GM21717 (cell line): ENCODE results near the gene HSPA1L.

Source experiments
- ATAC-seq: cut with Tn5 transposase; IDR thresholded peaks from one replicate; pipeline ENCODE4 v1.9.1; 2021; ENCODE audit warnings: mild to moderate bottlenecking, moderate library complexity; ENCODE audit not compliant: unreplicated experiment

The HSPA1L gene

DNA sequence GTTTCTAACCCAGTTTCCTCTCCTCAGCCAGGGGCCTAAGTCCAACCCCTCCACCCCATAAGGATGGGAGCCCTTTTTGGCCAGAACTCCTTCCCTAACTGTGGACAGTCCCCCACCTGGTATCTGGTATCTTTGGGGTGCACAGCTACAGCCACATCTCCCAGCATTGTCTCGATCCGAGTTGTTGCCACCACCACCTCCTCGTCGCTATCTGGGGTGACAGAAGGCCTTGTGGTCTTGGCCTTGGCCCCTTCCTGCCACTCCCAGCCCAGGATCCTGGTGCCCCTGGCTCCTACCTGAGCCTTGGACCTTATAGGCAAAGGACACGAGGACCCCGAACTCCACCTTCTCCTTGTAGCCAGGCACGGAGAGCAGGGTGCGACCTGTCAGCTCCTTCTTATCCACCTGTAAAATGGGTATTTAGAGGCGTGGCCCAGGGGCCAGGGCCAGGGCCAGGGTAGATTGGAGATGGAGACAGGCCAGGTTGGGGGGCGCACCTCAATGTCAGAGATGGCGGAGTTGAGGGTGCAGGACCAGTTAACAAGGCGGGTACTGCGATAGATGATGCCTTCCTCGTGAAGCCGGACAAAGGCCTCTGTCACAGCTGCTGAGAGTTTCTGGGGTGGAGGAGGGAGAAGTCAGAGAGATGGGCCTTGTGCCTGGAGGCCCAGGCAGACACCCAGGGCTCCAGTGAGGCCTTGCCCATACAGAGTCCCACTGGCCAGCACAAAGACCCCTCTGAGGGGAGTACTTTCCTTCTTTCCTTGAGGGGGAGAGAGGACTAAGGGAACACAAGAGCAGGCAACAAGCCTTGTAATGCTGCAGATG lies 30.8 kb downstream of the HSPA1L start:
- no peak for ATAC-seq

DNA sequence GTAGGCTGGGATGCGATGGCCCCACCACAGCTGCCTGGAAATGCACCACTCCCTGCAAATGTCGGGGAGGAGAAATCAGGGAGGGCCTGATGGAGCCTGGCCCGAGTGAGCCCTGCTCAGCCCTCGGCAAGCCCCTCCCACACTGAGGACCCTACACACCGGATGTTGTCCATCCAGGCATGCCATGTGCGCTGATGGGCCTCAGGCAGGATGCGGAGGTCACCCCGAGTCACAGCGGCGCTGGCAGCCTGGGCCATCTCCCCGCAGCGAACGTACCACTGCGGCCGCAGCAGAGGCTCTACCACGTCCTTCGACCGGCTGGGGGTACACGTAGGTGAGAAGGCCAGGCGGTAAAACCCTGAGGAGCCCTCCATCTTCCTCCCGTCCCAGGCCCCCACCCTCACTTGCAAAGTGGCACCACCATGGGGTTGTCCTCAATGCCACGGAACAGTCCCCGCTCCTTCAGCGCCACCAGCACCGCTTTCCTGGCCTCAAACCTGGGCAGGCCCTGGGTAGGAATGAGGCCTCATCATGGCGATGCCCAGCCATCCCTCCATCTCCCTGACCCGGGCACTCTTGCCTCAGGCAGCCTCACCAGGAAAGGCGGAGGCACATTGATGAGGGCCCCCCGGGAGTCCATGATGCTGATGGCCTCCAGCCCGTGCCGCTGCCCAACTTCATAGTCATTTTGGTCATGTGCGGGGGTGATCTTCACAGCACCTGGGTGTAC lies 32.8 kb downstream of the HSPA1L start:
- no peak for ATAC-seq

DNA sequence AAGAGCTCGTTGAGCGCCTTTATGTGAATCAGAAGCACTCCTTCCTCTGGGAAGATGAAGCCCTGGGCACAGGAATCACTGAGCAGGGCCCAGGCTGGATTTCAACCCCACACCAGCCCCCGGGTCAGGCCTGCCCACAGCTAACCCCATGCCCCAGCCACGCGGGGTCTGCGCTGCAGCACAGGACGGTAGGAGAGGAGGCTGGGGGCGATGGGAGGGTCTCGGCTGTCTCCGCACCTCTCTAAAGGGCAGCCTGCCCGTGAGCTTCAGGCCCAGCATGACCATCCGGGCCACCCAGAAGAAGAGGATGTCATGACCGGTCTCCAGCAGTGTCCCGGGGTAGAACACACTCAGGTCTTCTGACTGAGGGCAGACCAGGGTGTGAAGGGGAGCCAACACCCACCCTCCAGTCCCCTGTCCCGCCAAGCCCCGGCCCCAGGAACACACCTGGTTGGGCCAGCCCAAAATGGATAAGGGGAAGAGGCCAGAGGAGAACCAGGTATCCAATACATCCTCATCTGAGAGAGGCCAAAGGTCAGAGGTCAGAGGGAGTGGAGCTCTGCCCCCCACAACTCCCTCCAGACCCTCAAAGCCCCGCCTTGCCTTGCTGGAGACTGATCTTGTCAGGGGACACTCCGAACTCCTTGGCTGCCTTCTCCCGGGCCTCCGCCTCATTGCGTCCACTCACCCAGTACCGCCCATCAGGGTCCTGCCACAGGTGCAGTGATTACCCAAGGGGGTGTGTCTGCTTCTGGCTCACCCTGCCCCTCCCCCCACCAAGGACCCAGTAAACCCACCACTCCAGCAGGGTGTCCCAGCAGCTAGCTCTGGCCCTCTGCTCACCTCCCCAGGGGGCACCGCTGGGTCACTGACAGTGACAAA lies 33.6 kb downstream of the HSPA1L start:
- no peak for ATAC-seq

DNA sequence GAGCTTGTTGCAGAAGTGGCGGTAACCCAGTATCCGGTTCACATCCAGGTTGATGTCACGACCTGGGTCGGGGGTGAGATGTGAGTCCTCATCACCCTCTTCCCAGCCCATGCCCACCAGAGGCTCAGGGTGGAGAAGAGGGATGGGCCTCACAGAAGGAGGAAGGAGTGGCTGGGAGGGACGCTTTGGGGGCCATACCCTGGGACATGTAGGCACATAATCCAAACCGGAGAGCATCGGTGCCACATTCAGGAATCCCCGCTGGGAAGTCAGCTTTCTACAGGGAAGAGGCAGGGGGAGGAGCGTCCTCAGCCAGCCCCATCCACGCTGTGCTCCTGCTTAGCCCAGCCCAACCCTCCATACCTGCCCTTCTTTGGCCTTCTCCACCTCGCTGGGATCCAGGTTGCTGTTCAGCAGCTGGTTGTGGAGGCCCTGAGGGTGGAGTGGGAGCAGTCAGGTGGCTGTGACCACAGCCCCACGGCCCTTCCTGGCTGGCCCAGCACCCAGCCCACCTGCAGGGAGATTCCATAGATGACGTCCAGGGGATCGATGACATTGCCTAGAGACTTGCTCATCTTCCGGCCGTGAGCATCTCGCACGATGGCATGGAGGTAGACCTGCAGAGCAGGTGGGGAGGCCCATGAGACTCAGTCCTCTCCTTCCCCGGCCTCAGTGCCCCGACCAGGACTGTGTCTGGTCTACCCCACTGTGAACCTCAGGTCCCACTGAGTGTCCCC lies 34.4 kb downstream of the HSPA1L start:
- no peak for ATAC-seq

DNA sequence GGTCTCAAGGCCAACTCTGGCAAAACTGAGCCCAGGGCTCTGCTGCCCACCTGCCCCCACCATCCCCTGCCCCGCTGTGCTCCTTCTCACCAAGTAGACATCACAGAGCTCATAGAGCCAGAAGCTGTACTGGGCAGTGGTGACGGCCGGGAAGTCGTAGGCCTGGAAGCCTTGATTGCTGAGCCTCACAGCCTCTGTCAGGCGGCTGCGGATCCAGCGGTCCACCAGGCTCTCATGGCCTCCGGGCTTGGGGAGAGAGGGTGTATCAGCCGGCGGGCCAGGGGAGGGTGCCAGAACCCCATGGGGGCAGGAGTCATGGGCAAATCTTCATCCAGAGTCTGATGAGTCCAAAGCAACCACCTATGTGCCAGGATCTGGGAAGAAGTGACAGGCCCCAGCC lies 35.2 kb downstream of the HSPA1L start:
- no peak for ATAC-seq

DNA sequence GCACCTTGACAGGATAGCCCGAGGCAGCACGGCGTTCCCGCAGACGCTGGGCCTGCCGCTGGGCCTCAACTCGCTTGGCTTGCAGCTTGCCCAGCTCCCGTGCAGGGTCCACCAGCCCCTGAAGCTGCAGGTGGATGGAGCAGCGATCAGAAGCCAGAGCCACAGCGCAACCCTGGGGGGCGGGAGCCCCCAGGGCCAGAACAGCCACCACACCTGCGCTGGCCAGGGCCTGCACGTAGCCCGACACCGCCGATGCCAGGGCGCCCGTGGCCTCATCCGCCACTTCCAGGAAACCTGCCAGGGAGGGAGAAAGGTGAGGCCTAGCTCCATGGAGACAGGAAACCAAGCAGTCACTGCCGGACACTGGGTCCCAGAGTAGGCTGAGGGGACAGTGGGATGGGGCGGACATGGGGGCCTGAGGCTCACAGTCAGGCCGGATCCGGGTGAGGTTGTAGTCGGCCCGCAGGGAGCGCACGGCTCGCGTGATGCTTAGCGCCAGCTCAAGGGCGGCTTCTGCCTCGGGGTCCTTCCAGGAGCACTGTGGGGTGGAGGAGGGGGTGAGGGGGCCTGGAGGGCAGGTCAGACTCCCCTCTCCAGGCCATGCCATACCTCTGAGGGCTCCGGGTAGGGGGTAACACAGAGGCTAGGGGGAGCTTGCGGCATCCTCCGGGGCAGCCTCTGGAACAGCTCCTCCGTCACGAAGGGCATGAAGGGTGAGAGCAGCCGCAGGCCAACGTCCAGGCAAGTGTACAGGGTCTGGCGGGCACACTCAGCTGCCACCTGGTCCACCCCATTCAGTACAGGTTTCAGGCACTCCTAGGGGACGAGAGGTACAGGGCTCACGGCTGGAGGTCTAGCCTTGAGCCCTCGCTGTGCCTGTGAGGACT lies 35.8 kb downstream of the HSPA1L start:
- no peak for ATAC-seq

DNA sequence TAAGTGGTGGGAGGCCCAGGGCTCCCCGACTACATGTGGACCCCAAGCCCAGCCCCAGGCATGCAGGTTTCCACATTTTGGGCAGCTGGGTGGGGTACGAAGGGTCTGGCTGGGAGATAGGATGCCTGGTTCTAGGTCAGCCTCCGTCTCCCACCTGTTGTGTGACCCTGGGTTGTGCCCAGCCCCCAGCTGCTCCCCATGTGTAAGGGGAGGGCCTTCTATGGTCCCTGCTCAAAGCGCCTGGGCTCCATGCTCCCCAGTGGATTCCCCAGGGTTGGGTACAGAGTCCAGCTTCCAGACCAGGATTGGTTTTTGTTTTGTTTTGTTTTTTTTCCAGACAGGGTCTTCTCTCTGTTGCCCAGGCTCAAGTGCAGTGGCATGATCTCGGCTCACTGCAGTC lies 36.9 kb downstream of the HSPA1L start:
- ATAC-seq = no peak

DNA sequence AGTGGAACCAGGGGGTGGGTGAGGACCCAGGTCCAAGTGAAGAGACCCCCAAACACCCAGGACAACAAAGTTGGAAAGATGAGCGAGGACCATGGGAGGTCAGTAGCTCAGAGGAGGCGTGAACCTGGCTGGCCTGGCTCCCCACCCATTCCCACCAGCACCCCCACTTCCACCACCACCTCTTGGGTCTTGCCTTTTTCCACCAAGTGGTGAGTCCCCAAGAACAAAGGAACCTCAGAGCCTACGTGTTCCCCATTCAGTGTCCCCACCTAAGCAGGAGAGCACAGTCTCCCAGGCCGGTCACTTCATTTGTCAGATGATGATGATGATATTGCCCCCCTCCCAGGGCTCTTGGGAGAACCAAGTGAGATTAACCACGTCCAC lies 37.4 kb downstream of the HSPA1L start:
- no peak for ATAC-seq

DNA sequence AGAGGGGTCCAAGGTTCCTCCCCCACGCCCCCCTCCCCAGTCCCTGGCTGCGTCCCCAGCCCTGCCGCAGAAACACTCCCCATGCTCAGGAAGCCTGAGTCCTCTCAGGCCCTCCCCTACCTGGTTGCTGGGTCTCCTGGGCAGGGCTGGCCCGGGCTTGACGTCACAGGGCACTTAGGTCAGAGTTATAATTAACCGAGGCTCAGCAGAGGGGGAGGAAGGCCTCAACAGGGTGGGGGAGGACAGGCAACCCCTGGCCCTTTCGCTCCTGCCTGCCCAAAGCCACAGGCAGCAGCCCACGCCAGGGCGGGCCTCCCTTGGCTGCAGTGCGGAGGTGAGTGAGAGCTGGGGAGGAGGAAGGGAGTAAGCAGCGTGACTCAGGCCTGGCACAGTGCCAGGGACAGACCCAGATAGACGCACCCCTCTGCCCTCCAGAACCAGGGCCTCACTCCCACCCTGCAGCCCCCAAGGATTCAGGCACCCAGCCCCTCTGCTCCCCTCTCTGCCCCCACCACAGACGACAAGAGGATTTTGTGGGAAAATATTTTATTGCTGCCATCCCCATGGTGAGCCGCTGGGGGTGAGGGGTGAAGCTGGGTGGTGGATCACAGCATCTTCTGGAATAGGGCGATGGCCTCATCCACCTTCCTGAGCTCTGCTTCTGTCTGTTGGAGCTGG lies 38.0 kb downstream of the HSPA1L start, which contains the start of gene VWA7:
VWA7 (minus strand) TSS at position 340 of the 678 bp plus-strand sequence. CDS start 549 bp downstream, outside the sequence.
- peak; percentile 56 for ATAC-seq

DNA sequence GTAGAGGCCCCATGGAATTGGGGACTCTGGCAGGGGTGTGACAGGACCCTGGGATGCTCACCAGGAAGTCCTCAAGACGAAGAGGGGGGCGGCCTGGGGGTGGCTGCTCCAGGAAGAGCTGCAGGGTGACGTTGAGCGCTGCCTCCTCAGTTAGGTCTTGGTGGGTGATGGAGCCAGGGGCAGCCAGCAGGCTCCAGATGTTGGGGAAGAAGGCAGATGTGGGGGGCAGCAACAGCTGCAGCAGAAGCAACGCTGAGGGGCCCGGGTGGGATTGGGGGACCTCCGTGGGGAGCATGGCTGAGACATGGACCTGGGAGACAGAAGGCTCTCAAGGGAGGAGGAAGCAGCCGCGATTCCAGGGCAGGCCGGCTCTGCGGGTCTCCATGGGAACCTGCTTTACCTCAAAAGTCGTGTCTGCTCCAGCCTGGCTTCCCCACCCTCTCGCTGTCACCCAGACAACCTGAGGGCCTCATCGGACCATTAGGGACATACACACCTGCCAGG lies 38.5 kb downstream of the HSPA1L start:
- peak; percentile 8 for ATAC-seq

DNA sequence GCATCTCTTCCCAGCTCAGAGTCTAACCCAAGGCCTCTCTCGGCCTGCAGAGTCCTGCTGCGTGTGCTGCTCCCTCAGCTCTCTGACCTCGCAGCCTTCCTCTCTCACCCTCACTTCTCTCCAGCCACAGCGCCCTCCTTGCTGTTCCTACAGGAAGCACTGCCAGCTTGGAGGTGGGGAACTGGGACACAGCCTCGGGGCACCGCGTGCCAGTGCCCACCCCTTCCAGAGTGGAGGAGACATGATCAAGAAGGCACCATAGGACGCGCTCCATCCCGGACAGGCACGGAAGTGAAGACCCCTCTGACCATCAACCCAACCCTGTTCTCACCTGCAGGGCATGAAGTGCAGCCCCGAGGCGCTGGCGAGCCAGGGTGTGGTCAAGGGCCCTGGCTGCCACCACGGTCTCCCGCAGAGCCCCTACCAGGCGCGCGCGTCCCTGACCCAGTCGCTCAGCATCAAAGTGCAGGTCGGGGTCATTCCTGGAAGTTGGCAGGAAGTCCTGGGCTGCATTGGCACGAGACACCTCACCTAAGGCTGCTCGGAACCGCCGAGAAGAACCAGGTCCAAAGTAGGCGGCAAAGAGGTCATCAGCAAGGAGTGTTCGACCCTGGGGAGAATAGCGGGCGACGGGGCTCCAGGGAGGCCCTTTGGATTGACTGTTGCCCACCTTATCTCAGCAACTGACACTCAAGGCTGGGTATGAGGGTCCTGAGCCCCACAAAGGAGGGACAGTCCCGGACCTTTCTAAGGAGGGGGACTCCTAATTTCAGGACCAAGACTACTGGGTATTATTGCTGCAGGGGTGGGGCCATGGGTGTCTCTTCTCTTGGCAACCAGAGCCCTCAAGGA lies 39.2 kb downstream of the HSPA1L start:
- ATAC-seq = no peak

DNA sequence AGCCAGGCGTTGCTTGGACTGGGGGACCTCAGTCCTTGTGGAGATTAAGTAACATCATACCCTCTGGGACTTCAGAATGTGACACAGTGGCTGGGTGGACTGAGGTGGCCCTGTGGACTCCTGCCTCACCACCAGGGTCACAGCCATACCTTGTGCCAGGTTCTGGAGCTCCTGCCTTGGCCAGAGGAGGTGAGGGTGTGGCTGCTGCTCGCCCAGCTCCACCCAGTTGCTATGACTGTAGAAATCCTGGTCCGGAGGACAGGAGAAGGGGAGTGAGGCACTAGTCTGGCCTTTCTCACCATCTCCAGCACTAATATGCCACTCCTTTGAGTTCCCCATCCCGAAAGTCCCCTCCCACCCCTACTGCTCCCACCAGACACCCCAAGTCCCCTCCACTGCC lies 39.9 kb downstream of the HSPA1L start:
- no peak for ATAC-seq

DNA sequence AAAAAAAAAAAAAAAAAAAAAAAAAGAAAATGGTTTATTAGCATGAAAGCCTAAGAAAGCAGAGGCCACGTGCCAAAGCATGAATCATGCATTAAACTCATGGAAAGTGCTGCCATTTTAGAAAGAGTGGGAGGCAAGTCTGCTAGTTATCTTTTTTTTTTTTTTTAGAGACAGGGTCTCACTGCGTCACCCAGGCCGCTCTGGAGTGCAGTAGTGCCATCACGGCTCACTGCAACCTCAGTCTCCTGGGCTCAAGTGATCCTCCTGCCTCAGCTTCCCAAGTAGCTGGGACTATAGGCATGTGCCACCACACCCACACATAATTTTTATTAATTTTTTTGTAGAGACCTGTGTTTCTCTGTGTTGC lies 43.1 kb downstream of the HSPA1L start:
- no peak for ATAC-seq

DNA sequence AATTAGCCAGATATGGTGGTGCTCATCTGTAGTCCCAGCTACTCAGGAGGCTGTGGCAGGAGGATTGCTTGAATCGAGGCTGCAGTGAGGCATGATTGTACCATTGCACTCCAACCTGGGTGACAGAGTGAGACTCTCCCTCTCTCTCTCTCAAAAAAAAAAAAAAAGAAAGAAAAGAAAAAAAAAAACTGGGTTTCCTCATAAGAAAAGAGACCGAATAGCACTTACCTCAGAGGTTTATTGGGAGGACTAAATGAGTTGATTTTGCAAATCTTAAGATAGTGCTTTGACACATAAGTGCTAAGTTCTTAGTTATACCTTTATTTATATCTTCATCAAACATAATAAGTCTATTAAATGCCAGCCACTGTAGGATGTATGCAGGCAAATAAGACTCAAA lies 44.2 kb downstream of the HSPA1L start:
- ATAC-seq = no peak

DNA sequence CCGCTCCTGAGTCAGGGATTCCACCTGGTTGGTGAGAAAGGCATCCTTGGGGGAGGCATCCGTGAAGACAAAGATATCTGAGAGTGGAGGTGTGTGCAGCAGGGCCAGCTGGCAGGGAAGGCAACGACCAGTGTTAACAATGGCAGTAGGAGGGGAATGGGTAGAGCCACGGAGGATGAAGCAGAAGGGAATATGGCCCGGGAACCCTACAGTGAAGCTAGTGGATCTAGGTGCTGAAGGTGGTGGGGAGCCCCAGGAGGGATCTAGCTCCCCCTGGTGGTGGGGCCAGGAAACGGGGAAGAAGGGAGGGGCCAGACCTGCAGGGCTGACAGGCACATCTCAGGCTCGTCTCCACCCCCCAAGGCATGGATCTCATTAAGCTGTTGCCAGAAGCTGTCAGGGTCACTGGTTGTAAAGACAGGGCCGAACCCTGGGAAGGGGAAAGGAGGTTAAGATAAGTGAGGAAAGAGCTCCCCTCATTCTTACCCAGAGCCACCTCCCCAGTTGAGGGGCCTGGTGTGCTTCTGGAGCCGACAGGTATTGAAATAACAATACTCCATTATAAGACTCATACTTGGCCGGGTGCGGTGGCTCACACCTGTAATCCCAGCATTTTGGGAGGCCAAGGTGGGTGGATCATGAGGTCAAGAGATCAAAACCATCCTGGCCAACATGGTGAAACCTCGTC lies 45.3 kb downstream of the HSPA1L start:
- no peak for ATAC-seq

DNA sequence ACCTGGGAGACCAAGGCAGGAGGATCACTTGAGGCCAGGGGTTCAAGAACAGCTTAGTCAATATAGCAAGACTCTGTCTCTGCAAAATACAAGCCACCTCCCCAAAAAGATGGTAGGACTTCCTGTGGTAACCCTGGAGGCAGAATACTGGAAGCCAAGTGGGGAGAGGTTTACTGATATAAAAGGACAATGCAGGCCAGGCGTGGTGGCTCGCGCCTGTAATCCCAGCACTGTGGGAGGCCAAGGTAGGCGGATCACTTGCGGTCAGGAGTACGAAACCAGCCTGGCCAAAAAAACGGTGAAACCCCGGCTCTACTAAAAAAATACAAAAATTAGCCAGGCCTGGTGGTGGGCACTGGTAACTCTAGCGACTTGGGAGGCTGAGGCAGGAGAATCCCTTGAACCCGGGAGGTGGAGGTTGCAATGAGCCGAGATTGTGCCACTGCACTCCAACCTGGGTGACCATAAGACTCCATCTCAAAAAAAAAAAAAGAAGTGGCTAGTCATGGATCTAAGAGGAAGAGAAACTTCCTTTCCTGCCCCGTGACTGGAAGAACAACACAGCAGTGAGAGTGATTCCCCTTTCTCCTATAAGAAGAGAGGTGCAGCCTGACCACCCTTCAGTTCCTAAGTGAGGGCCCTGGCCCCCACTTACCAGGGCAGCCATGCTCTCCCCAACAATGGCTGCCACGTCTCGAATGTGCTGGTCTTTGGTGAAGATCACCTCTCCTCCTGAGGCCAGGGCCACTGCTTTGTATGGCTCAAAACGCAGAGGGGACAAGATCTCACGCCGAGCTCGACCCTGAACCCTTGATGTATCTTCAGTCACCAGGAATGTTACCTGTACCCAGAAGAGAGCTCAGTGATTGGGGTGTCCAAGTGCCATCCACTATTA lies 46.5 kb downstream of the HSPA1L start:
- ATAC-seq = no peak
